Cerebellar nuclear complex (tissue), 1 donor: ENCODE results near the gene MINDY1.

Source experiments
- DNase-seq, 2 experiments: peaks; one replicate each; lab custom pipeline; 2025; lab: John Stamatoyannopoulos, UW

The MINDY1 gene

GRCh38 chr1:150985179-150985825 is 21.4 kb downstream of the MINDY1 start:
- no peak for DNase-seq

- DNase-seq, result no peak
Measured at GRCh38 chr1:150981805-150982712, 24.6 kb downstream of the MINDY1 start, which contains the start of gene ANXA9. ANXA9 (plus strand) TSS chr1:150982292; CDS start chr1:150983106, 814 bp downstream.

- no peak for DNase-seq
Measured at GRCh38 chr1:150981177-150981804, 25.4 kb downstream of the MINDY1 start.

GRCh38 chr1:150979092-150980056 is 27.3 kb downstream of the MINDY1 start:
- peak in 1 of 2 experiments; percentile 71 for DNase-seq

- DNase-seq, result no peak
Measured at GRCh38 chr1:150976879-150977694, 29.6 kb downstream of the MINDY1 start.

- DNase-seq, result no peak
Measured at GRCh38 chr1:150976401-150976821, 30.3 kb downstream of the MINDY1 start.

GRCh38 chr1:150974580-150975478 is 31.9 kb downstream of the MINDY1 start, which contains the start of gene CERS2:
CERS2 (minus strand) TSS chr1:150974835; CDS start chr1:150969090, 5,745 bp downstream.
- DNase-seq, result no peak

- no peak for DNase-seq
Measured at GRCh38 chr1:150973836-150974579, 32.7 kb downstream of the MINDY1 start.

- no peak for DNase-seq
Measured at GRCh38 chr1:150973258-150973835, 33.4 kb downstream of the MINDY1 start.

GRCh38 chr1:150972417-150972940 is 34.2 kb downstream of the MINDY1 start:
- no peak for DNase-seq

GRCh38 chr1:150971583-150972416 is 34.9 kb downstream of the MINDY1 start:
- DNase-seq, result no peak

- no peak for DNase-seq
Measured at GRCh38 chr1:150970808-150971582, 35.7 kb downstream of the MINDY1 start.

GRCh38 chr1:150969626-150970025 is 37.1 kb downstream of the MINDY1 start:
- DNase-seq, result no peak

GRCh38 chr1:150968491-150968890 is 38.2 kb downstream of the MINDY1 start:
- DNase-seq, result no peak

- no peak for DNase-seq
Measured at GRCh38 chr1:150967936-150968335, 38.8 kb downstream of the MINDY1 start.

GRCh38 chr1:150966011-150966410 is 40.7 kb downstream of the MINDY1 start:
- DNase-seq, result no peak
